Dermis microvascular lymphatic vessel endothelial cell (primary cell): ENCODE data around the gene OR2T8. TPM values are rescaled to one million over a fixed set of nuclear protein-coding genes. Genes with fewer than 3 reads are reported as not detected.

ENCODE experiments used
- DNase-seq, 2 donors: peaks; one replicate each; pipeline versions ENCODE4 v3.0.0 to v3.0.0-alpha.2; 2010; ENCODE audit warnings: low read depth in 2 of 2
- total RNA-seq: library from RNA; depleted of rRNA; stranded (reverse); fragments of >200 nt; gene quantifications from 2 replicates; pipeline ENCODE4 v1.2.1, GENCODE V29; 2014

The OR2T8 gene
- total RNA-seq, result not detected in 2 replicates

- no peak for DNase-seq
These were observed at the start of gene OR2T8 for GRCh38 chr1:247919952-247920351. Gene OR2T8, plus strand, starts transcription at chr1:247920252. Its CDS starts 766 bp downstream, at chr1:247921018.

DNA sequence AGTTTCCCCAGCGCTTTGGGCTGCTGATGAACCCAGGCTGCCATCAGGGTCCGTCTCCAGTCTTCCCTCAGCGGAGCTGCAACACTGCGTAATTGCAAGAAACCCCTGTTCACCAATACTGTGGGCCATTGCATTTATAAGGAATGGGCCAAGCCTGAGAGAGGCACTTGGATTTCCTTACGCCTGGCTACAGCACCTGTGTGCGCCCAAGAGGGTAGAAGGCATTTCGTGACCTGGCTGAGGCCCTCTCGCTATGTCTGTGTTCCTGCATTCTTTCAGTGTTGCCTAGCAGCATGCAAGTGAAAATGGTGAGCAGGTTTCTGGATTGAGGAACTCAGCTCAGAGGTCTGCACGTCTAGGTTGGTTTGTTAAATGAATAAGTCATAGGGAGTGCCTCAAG is 36.7 kb upstream of the OR2T8 start:
- no peak for DNase-seq

DNA sequence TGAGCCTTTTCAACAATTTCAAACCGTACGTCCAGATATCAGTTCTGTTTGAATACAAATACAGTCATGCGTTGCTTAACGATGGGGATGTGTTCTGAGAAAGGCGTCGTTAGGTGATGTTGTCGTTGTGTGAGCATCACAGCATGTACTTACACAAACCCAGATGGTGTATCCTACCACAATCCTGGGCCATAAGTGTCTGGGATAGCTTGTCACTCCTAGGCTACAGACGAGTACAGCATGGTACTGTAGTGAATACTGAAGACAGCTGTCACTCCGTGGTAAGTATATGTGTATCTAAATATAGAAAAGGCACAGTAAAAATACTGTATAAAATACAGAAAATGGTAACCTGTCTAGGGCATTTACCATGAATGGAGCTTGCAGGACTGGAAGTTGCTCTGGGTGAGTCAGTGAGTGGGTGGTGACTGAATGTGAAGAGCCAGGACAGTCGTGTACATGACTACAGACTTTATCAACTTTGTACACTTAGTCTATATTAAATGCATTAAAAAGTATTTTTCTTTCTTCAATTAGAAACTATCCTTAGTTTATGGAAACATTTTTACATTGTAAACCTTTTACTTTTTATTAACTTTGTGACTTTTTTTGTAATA is 35.1 kb upstream of the OR2T8 start:
- DNase-seq, result no peak

- DNase-seq, result no peak
These were observed 24.9 kb upstream of the OR2T8 start, which contains the start of gene OR2W3 for GRCh38 chr1:247895163-247895637. Gene OR2W3, plus strand, starts transcription at chr1:247895587. Its CDS starts 0 bp downstream, at chr1:247895587.

GRCh38 chr1:247895976-247896375 is 24.1 kb upstream of the OR2T8 start:
- no peak for DNase-seq

DNA sequence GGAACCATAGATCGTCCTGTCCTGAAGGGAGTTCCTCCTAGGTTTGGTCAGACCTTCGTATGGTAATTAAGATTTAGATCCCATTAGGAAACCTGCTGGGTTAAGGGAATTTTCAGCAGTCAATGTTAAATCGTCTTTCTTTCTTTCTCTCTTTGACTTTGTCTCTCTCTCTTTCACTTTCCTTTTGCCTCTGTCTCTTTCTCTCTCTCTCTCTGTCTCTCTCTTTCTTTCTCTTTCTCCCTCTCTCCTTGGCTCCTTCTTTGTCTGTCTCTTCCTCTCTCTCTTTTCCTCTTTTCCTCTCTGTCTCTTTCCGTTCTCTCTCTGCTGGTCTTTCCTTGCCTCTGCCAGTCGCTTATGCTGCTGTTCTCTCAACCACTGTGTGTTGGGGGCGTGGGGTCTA is 15.9 kb upstream of the OR2T8 start:
- no peak for DNase-seq

GRCh38 chr1:247905181-247905580 is 14.9 kb upstream of the OR2T8 start:
- no peak for DNase-seq

GRCh38 chr1:247905910-247906503 is 14.0 kb upstream of the OR2T8 start:
- DNase-seq, result no peak

DNA sequence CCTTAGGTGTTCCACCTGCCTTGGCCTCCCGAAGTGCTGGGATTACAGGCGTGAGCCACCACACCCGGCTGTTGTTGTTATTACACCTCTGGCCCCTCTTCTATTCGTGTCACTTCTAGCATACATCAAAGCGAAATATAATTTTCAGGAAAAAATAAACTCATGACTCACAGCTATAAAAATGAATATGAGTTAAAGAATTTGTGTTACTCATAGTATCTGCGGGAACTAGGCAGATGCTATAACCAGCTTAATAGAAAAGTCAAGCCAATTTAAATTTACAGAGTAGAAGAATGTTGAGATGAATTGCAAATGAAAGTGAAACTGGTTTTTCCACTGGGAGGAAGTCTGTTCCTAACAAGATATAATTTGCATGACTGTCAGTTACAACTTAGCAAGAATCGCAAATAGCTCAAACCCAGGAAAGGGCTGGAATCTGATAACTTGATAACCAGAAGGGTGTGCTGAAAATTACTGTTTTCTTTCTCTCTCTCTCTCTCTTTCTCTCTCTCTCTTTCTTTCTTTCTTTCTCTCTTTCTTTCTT is 13.5 kb upstream of the OR2T8 start:
- peak in 1 of 2 donors; percentile 26 for DNase-seq

DNA sequence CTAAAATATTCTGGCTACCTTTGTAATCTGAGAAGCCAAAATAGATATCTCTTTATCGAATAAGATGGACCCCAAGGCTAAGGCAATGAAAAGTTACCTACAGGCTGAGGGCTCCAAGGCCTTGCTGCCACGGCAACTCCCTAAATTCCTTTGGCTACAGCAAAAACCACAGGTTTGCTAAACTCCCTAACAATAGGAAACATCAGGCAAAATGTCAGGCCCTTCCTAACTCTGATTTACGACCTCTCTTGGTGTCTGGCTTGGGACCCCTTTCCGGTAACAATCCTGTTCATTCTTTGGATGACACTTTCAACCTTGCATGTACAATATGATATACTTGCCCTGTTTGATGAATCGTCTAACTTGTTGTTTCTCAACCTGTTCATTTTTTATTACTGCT is 11.3 kb upstream of the OR2T8 start:
- DNase-seq, result no peak

GRCh38 chr1:247913786-247914185 is 6.3 kb upstream of the OR2T8 start:
- DNase-seq, result no peak

- DNase-seq, result no peak
These were observed 5.0 kb upstream of the OR2T8 start for GRCh38 chr1:247914941-247915662.

GRCh38 chr1:247923941-247924340 is 3.9 kb downstream of the OR2T8 start:
- no peak for DNase-seq

DNA sequence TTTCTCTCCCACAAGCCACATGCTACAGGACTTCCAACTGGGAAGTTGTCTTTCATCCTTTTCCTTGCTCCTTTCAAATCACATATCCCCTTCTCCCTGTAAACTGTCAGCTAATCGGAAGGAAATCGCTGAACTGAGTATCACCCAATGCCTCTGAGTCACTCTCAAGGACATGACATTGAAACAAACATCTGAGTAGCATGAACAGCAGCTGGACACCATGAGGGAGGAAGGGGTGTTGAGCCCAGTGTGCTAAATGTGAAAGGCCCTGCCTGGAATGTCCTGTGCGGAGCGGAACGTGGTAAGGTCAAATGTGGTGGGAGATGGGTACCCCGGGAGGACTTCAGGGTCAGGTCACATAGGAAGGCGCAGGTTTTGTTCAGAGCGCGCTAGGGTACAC is 4.8 kb downstream of the OR2T8 start, which contains the start of gene OR2AJ1:
Gene OR2AJ1 (plus strand): TSS at position 22 of the 400 bp plus-strand sequence. CDS start 8,880 bp downstream, outside the sequence.
- no peak for DNase-seq

- DNase-seq, result no peak
These were observed 13.9 kb downstream of the OR2T8 start for GRCh38 chr1:247933989-247934388.

DNA sequence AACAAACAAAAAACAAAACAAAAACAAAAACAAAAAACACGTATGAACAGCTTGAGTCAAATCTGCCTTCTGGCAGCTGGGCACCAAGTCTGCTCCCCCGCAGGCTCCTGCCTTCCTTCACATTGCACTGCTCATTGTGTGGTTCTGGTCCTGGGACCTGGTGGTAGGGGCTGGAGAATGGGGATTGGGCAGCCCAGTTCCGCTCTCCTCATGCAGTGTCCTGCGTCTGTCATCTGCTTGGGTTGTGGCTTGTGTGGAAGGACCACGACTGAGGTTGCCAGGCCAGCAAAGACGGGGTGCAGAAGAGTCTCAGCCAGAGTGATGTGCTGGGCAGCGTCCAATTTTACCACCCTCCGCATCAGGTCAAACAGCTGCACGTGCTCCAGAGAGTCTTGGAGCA is 15.7 kb downstream of the OR2T8 start:
- no peak for DNase-seq

GRCh38 chr1:247936415-247936814 is 16.4 kb downstream of the OR2T8 start:
- DNase-seq, result no peak

DNA sequence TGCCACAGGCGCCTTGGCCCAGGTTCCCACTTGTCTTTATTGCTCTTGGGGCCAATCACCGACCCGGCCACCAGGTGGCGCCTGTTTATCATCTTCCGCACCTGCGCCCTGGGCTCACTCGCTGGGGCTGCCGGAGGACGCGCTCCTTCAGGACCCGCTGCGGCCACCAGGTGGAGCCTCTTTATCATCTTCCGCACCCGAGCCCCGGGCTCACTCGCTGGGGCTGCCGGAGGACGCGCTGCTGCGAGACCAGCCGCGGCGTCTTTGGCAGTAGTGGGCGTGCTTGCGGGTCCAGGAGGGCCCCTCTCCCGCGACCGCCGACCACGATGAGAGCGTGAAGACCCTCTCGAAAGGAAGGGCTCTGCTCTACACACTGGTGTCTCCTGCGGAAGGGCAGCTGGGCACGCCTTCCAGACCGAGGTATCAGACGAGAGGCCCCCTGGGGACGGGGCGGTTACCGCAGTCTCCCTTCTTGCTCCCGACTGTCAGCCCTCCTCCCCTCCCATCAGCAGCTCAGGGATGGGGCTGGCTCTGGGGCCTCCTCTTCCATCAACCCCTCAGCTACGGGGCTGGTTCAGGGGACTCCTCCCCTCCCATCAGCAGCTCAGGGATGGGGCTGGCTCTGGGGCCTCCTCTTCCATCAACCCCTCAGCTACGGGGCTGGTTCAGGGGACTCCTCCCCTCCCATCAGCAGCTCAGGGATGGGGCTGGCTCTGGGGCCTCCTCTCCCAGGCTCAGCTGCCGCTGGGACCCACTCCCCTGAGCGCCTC is 17.1 kb downstream of the OR2T8 start:
- peak; percentile 5 to 19 for DNase-seq

DNA sequence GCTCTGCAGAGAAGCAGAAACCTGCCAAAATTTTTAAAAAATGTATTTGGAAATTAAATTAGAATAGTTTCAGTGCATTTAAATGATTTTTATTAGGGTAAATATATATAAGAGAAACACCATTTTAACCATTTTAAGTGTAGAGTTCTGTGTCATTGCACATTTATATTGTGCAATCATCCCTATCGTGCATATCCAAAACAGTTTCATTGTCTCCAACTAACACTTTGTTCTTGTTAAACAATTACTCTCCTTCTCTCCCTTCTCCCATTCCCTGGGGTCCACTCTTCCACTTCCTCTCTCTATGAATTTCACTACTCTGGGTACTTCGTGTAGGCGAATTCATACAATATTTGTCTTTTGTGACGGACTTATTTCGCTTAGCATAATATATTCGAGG is 22.6 kb downstream of the OR2T8 start:
- no peak for DNase-seq

DNA sequence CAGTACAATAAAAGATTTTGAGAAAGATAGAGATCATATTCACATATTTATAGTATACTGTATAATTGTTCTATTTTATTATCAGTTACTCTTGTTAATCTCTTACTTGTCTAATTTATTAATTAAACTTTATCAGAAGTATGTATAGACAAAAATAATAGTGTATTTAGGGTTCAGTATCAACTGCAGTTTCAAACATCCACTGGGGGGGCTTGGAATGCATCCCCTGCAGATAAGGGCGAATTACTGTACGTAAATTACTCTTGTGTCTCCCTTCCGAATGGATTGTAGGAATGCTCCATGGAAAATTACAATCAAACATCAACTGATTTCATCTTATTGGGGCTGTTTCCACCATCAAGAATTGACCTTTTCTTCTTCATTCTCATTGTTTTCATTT is 28.5 kb downstream of the OR2T8 start, which contains the start of gene OR2L8:
Gene OR2L8 (plus strand): TSS at position 301 of the 400 bp plus-strand sequence. CDS start 0 bp downstream, at position 301.
- no peak for DNase-seq

GRCh38 chr1:247953408-247953807 is 33.4 kb downstream of the OR2T8 start:
- no peak for DNase-seq
